GM10248 (cell line): Measurements from ENCODE around the gene RAPGEF3.

Experiments
- CTCF ChIA-PET: fragments of 300-600 bp; sonication (Branson Sonifier 250); formaldehyde crosslinking; extraction: SDS; loops from one replicate; lab custom pipeline; 2021; ENCODE audit warnings: antibody characterized with exemption; lab: Yijun Ruan, JAX
- POLR2A ChIA-PET: fragments of 350-650 bp; sonication (Branson Sonifier 250); formaldehyde crosslinking; extraction: SDS; loops from one replicate; lab custom pipeline; 2020; ENCODE audit warnings: antibody characterized with exemption; lab: Yijun Ruan, JAX
- DNase-seq: peaks from one replicate; pipeline ENCODE4 v3.0.0; 2012; ENCODE audit errors: extremely low spot score
- TF ChIP-seq, protein P1 (sequence below): IDR thresholded peaks from 2 replicates; pipeline ENCODE4 v1.5.1; 2012; ENCODE audit warnings: mild to moderate bottlenecking, low read depth; ENCODE audit errors: extremely low read depth, missing control alignments, control extremely low read depth

RAPGEF3 gene

DNA sequence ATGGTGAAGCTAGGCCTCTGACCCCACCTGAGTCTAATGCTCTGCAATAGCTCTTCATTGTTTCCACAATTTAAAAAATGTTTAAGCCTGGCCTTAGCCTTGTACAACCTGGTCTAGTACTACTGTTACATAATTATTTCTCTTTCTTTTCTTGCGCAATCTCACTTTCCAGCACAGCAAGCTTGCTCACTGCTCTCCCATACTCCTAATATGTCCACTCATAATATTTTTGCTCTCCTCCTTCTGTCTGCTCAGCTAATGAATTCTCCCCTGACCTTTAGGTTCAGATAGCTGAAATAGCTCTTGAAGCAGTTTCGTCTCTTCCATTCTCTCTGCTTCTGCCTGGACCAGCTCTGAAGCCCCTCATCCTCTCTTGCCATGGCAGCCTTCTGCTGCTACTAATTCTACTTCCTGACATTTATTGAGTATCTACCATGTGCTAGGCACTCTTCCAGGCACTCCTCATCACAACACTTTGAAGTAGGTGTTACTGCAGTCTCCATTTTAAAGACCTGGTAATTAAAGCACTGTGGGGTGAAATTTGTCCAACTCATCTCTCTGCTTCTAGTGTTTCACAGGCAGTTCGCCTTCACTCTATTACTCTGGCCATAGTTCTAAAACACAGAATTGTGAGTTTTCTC, 11.5 kb upstream of the RAPGEF3 start:
- TF ChIP-seq, protein P1, sequence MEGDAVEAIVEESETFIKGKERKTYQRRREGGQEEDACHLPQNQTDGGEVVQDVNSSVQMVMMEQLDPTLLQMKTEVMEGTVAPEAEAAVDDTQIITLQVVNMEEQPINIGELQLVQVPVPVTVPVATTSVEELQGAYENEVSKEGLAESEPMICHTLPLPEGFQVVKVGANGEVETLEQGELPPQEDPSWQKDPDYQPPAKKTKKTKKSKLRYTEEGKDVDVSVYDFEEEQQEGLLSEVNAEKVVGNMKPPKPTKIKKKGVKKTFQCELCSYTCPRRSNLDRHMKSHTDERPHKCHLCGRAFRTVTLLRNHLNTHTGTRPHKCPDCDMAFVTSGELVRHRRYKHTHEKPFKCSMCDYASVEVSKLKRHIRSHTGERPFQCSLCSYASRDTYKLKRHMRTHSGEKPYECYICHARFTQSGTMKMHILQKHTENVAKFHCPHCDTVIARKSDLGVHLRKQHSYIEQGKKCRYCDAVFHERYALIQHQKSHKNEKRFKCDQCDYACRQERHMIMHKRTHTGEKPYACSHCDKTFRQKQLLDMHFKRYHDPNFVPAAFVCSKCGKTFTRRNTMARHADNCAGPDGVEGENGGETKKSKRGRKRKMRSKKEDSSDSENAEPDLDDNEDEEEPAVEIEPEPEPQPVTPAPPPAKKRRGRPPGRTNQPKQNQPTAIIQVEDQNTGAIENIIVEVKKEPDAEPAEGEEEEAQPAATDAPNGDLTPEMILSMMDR: no peak
- DNase-seq: no peak
- POLR2A ChIA-PET: no interaction called here
- CTCF ChIA-PET: interaction anchor here (0.8 to 35.8 kb wide), 8 partner anchors 9 to 118 kb away, joined by 3 to 1524 read pairs (median 28); partner anchors contain the start of genes ENDOU, RAPGEF3 and RPAP3

- no peak for DNase-seq
- ChIA-PET CTCF (interaction anchor here (0.8 to 35.8 kb wide), 8 partner anchors 9 to 118 kb away, joined by 3 to 1524 read pairs (median 28); partner anchors contain the start of genes ENDOU, RAPGEF3 and RPAP3), POLR2A (no interaction called here)
- TF ChIP-seq, protein P1: no peak
Measured at GRCh38 chr12:47769234-47770085, 10.8 kb upstream of the RAPGEF3 start.

GRCh38 chr12:47768323-47768811, 9.7 kb upstream of the RAPGEF3 start:
- TF ChIP-seq, protein P1: no peak
- ChIA-PET POLR2A (no interaction called here), CTCF (interaction anchor here (0.9 to 35.8 kb wide), 13 partner anchors 11 to 184 kb away, joined by 3 to 1524 read pairs (median 14); partner anchors contain the start of genes ENDOU, RAPGEF3 and RPAP3)
- no peak for DNase-seq

- ChIA-PET POLR2A (no interaction called here), CTCF (interaction anchor here (0.7 to 35.8 kb wide), 33 partner anchors 10 to 276 kb away, joined by 3 to 1524 read pairs (median 6); partner anchors contain the start of genes ENDOU, RAPGEF3, RPAP3 and TMEM106C)
- peak; percentile 71 for DNase-seq
- TF ChIP-seq, protein P1: peak; percentile 83
Measured at GRCh38 chr12:47767216-47767724, 8.6 kb upstream of the RAPGEF3 start.

DNA sequence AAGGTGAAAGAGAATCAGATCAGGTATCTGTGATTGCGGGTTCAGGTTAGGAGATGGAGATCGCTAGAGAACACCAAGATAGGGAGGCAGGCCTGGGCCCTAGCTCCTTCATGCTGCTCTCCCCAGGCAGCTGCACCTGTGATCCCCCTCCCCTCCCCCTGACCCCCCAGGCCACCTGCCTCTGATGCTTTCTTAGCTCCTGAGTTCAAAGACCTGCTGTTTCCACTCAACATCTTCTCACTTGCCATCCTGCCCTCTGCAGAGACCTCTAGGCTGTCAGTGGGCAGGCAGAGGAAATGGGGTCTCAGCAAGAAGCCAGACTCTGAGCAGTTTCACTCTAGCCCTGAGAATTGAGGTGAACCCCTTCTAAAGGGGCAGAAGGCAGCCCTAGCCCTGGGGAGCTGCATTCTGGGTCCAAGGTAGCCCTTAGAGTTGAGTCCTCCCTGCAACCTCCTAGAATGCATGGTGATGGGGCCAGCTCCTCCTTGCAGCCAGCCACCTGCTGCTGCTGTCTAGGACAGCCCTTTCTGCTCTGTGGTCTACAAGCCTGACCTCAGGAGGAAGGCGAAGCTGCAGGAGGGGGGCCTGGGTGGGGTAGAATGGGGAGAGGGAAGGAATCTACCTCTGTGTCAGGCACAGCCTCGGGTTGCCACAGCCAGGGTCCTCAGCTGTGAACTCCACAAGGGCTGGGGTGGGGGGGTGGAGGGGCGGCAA, 8.0 kb upstream of the RAPGEF3 start:
- no peak for DNase-seq
- ChIA-PET CTCF (interaction anchor here (0.7 to 35.8 kb wide), 35 partner anchors 10 to 277 kb away, joined by 3 to 1524 read pairs (median 5); partner anchors contain the start of genes ENDOU, RAPGEF3, RPAP3 and TMEM106C), POLR2A (no interaction called here)
- TF ChIP-seq, protein P1: no peak
